ENCODE data around the gene ZBTB16. TPM values are rescaled to one million over a fixed set of nuclear protein-coding genes. Genes with fewer than 3 reads are reported as not detected.

Gene ZBTB16
- total RNA-seq (2014; rRNA removed; shearing (Covaris generic)): not detected in 2 replicates

GRCh38 chr11:114059278-114059983, at the start of gene ZBTB16:
ZBTB16 (plus strand) TSS chr11:114059711; CDS start chr11:114063301, 3,590 bp downstream.
- no peak for DNase-seq (ENCODE audit: low spot score)

GRCh38 chr11:114010931-114011330, 48.6 kb upstream of the ZBTB16 start:
- no peak for DNase-seq (ENCODE audit: low spot score)

GRCh38 chr11:114011443-114011842, 48.1 kb upstream of the ZBTB16 start:
- DNase-seq (ENCODE audit: low spot score): no peak

GRCh38 chr11:114015117-114015516, 44.4 kb upstream of the ZBTB16 start:
- no peak for DNase-seq (ENCODE audit: low spot score)

GRCh38 chr11:114016986-114017385, 42.5 kb upstream of the ZBTB16 start:
- DNase-seq (ENCODE audit: low spot score): no peak

GRCh38 chr11:114017723-114018122, 41.8 kb upstream of the ZBTB16 start:
- no peak for DNase-seq (ENCODE audit: low spot score)

GRCh38 chr11:114019046-114019445, 40.5 kb upstream of the ZBTB16 start:
- DNase-seq (ENCODE audit: low spot score): no peak

GRCh38 chr11:114019574-114019973, 39.9 kb upstream of the ZBTB16 start:
- DNase-seq (ENCODE audit: low spot score): no peak

GRCh38 chr11:114025329-114025907, 34.1 kb upstream of the ZBTB16 start:
- DNase-seq (ENCODE audit: low spot score): no peak

GRCh38 chr11:114026355-114026754, 33.2 kb upstream of the ZBTB16 start:
- DNase-seq (ENCODE audit: low spot score): peak; percentile 47

GRCh38 chr11:114027391-114027790, 32.1 kb upstream of the ZBTB16 start:
- no peak for DNase-seq (ENCODE audit: low spot score)

- no peak for DNase-seq (ENCODE audit: low spot score)
These were observed 31.6 kb upstream of the ZBTB16 start for GRCh38 chr11:114027926-114028325.

GRCh38 chr11:114031246-114031966, 28.1 kb upstream of the ZBTB16 start:
- no peak for DNase-seq (ENCODE audit: low spot score)

- no peak for DNase-seq (ENCODE audit: low spot score)
These were observed 27.6 kb upstream of the ZBTB16 start for GRCh38 chr11:114031967-114032320.

- no peak for DNase-seq (ENCODE audit: low spot score)
These were observed 26.4 kb upstream of the ZBTB16 start for GRCh38 chr11:114033066-114033465.

GRCh38 chr11:114033572-114033971, 25.9 kb upstream of the ZBTB16 start:
- DNase-seq (ENCODE audit: low spot score): no peak

GRCh38 chr11:114034956-114035355, 24.6 kb upstream of the ZBTB16 start:
- no peak for DNase-seq (ENCODE audit: low spot score)

- DNase-seq (ENCODE audit: low spot score): peak; percentile 62
These were observed 23.2 kb upstream of the ZBTB16 start for GRCh38 chr11:114036147-114036811.

- no peak for DNase-seq (ENCODE audit: low spot score)
These were observed 22.6 kb upstream of the ZBTB16 start for GRCh38 chr11:114036958-114037357.

- DNase-seq (ENCODE audit: low spot score): no peak
These were observed 20.0 kb upstream of the ZBTB16 start for GRCh38 chr11:114039551-114039950.

- DNase-seq (ENCODE audit: low spot score): peak; percentile 86
These were observed 18.8 kb upstream of the ZBTB16 start for GRCh38 chr11:114040706-114041211.

GRCh38 chr11:114042234-114042633, 17.3 kb upstream of the ZBTB16 start:
- no peak for DNase-seq (ENCODE audit: low spot score)
